HepG2 (cell line): ENCODE results near the gene TRIO. TPM values are rescaled to one million over a fixed set of nuclear protein-coding genes. Genes with fewer than 3 reads are reported as not detected.

Source experiments
- AGO2 ChIP-seq: fragments of 200-400 bp; formaldehyde crosslinking; optimal IDR thresholded peaks from 2 replicates; pipeline ENCODE3; 2017; ENCODE audit warnings: mild to moderate bottlenecking, low read depth, low read length, moderate library complexity
- AKAP8 ChIP-seq: sonication (generic); formaldehyde crosslinking; IDR thresholded peaks from 2 replicates; pipeline ENCODE4 v1.5.1; 2020; ENCODE audit warnings: mild to moderate bottlenecking, missing genetic modification reagents
- ASH2L ChIP-seq: fragments of 300-600, 200-600 bp; sonication (generic); IDR thresholded peaks from 2 replicates; pipeline ENCODE4 v1.7.0; 2017; ENCODE audit warnings: low read depth, mild to moderate bottlenecking, moderate library complexity, mixed read lengths, low read length; ENCODE audit not compliant: insufficient read length
- CHD2 ChIP-seq: IDR thresholded peaks from 2 replicates; pipeline ENCODE4 v1.6.1; 2011; ENCODE audit warnings: low read depth, low read length, improper control_type of control experiment
- KMT2A ChIP-seq: sonication (generic); formaldehyde crosslinking; IDR thresholded peaks from 2 replicates; pipeline ENCODE4 v1.4.0; 2020; ENCODE audit warnings: missing genetic modification reagents
- RXRA ChIP-seq: sonication (generic); formaldehyde crosslinking; IDR thresholded peaks from 2 replicates; pipeline ENCODE4 v1.5.1; 2020; ENCODE audit warnings: missing genetic modification reagents
- XRCC5 ChIP-seq: fragments of 200-400 bp; formaldehyde crosslinking; optimal IDR thresholded peaks from 2 replicates; pipeline ENCODE3; 2017; ENCODE audit warnings: mild to moderate bottlenecking, low read length
- ZFP82 ChIP-seq: sonication (generic); formaldehyde crosslinking; IDR thresholded peaks from 2 replicates; pipeline ENCODE4 v1.5.1; 2020; ENCODE audit warnings: mild to moderate bottlenecking, missing genetic modification reagents, borderline replicate concordance
- ZNF180 ChIP-seq: sonication (generic); formaldehyde crosslinking; IDR thresholded peaks from 2 replicates; pipeline ENCODE4 v1.4.0; 2020; ENCODE audit warnings: low read depth, missing genetic modification reagents, borderline replicate concordance
- ZNF20 ChIP-seq: sonication (generic); formaldehyde crosslinking; IDR thresholded peaks from 2 replicates; pipeline ENCODE4 v1.4.0; 2020; ENCODE audit warnings: mild to moderate bottlenecking, moderate library complexity, missing genetic modification reagents
- ZNF772 ChIP-seq: sonication (generic); formaldehyde crosslinking; IDR thresholded peaks from 2 replicates; pipeline ENCODE4 v1.5.0; 2020; ENCODE audit warnings: mild to moderate bottlenecking, missing genetic modification reagents
- polyA plus RNA-seq, 8 experiments: library from polyadenylated mRNA; depleted of rRNA in 3 of 8; stranded (reverse) in 7 of 8; unstranded in 1 of 8; fragments of >200 nt; fragmentation: Illumina TruSeq in 4 of 8; extraction: Trizol in 4 of 8; gene quantifications; 2 replicates each; pipeline versions ENCODE4 v1.2.1 to v1.2.3, GENCODE V29; 2011 to 2016; ENCODE audit warnings: low read depth in 4 of 8, missing spikeins in 1 of 8, mixed read lengths in 1 of 8; ENCODE audit not compliant: insufficient read depth in 1 of 8
- total RNA-seq, 5 experiments: library from RNA; depleted of rRNA; stranded (reverse); fragments of >200 nt; fragmentation: Illumina TruSeq; extraction: Trizol; gene quantifications; 2 replicates each; pipeline ENCODE4 v1.2.3, GENCODE V29; 2016; ENCODE audit warnings: low read depth in 1 of 5
- TF ChIP-seq, protein P1 (sequence below): sonication (generic); formaldehyde crosslinking; IDR thresholded peaks from 2 replicates; pipeline ENCODE4 v1.4.0; 2020; ENCODE audit warnings: missing genetic modification reagents
- TF ChIP-seq, protein P2 (sequence below), 2 experiments: sonication (generic) in 1 of 2; formaldehyde crosslinking in 1 of 2; IDR thresholded peaks; 2 replicates each; pipeline versions ENCODE4 v1.4.0 to v1.6.1; 2018 to 2020; ENCODE audit warnings: missing genetic modification reagents in 2 of 2, borderline replicate concordance in 1 of 2, low read depth in 1 of 2, mild to moderate bottlenecking in 1 of 2, missing biosample characterization in 1 of 2
- TF ChIP-seq, protein P3 (sequence below): IDR thresholded peaks from 2 replicates; pipeline ENCODE4 v1.6.1; 2016; ENCODE audit warnings: mild to moderate bottlenecking, missing biosample characterization, missing genetic modification reagents
- TF ChIP-seq, protein P4 (sequence below): sonication (generic); IDR thresholded peaks from 2 replicates; pipeline ENCODE4 v1.6.1; 2016; ENCODE audit warnings: low read depth, borderline replicate concordance
- TF ChIP-seq, protein P5 (sequence below): sonication (generic); formaldehyde crosslinking; IDR thresholded peaks from 2 replicates; pipeline ENCODE4 v1.4.0; 2020; ENCODE audit warnings: mild to moderate bottlenecking, missing genetic modification reagents
- TF ChIP-seq, protein P6 (sequence below): sonication (generic); formaldehyde crosslinking; IDR thresholded peaks from 2 replicates; pipeline ENCODE4 v1.8.1; 2023; ENCODE audit warnings: missing genetic modification reagents, inconsistent platforms, borderline replicate concordance

TRIO gene
- total and polyA plus RNA-seq, 2 of the 13 experiments (the other 11 are each of a cell fraction or from before 2014, with no cell fraction given): 45.2 to 45.9 TPM

DNA sequence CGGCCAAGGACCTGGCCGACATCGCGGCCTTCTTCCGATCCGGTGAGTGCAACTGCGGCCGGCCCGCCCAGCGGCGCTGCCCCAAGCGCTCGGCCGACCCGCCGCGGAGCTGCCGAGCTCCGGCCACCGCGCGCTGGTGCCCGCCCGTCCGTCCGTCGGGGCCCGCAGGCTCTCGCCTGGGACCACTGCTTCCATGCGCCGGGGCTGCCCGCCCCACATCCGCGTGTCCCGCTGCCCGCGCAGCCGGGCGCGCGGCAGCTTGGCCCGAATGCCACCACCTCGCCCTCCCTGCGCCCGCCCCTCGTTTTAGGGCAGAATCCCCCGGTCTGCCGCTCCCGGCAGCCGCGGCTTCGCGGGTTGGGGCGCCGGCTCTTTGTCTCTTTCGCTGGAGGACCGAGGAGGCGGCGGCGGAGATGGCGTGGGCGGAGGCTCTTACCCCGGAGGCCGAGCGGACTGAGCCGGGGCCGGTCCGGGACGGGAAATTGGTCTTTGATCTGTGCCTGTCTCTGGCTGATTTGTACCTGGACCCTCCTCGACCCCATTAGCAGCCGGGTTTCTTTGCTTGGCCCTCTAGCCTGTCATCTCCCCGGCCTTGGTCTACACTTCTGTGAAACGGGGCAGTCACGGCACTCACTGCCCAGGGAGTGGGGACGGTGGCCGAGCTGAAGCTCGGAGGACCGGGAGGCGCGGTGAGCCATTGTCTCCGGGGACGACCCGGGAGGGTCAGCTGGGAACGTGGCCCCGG, 871 bp downstream of the TRIO start (continued):
- TF ChIP-seq, protein P1, sequence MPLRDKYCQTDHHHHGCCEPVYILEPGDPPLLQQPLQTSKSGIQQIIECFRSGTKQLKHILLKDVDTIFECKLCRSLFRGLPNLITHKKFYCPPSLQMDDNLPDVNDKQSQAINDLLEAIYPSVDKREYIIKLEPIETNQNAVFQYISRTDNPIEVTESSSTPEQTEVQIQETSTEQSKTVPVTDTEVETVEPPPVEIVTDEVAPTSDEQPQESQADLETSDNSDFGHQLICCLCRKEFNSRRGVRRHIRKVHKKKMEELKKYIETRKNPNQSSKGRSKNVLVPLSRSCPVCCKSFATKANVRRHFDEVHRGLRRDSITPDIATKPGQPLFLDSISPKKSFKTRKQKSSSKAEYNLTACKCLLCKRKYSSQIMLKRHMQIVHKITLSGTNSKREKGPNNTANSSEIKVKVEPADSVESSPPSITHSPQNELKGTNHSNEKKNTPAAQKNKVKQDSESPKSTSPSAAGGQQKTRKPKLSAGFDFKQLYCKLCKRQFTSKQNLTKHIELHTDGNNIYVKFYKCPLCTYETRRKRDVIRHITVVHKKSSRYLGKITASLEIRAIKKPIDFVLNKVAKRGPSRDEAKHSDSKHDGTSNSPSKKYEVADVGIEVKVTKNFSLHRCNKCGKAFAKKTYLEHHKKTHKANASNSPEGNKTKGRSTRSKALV (CRISPR knock-in tag): peak; percentile 71; the same call in 1 of the 2 replicates
- peak; percentile 33; the same call in 1 of the 2 replicates for TF ChIP-seq RXRA
- TF ChIP-seq ZNF180: no peak
- no peak for TF ChIP-seq XRCC5
- TF ChIP-seq, protein P2, sequence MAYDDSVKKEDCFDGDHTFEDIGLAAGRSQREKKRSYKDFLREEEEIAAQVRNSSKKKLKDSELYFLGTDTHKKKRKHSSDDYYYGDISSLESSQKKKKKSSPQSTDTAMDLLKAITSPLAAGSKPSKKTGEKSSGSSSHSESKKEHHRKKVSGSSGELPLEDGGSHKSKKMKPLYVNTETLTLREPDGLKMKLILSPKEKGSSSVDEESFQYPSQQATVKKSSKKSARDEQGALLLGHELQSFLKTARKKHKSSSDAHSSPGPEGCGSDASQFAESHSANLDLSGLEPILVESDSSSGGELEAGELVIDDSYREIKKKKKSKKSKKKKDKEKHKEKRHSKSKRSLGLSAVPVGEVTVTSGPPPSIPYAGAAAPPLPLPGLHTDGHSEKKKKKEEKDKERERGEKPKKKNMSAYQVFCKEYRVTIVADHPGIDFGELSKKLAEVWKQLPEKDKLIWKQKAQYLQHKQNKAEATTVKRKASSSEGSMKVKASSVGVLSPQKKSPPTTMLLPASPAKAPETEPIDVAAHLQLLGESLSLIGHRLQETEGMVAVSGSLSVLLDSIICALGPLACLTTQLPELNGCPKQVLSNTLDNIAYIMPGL (CRISPR knock-in tag; IDR thresholded peaks at IDR 0.05; ENCODE audit: borderline replicate concordance in 1 of 2, low read depth in 1 of 2): peak in 1 of 2 experiments; percentile 54; a peak in 2 of 4 replicates
- TF ChIP-seq, protein P3, sequence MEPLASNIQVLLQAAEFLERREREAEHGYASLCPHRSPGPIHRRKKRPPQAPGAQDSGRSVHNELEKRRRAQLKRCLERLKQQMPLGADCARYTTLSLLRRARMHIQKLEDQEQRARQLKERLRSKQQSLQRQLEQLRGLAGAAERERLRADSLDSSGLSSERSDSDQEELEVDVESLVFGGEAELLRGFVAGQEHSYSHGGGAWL (CRISPR knock-in tag): no peak
- TF ChIP-seq CHD2: no peak
- TF ChIP-seq AKAP8 (CRISPR knock-in tag): no peak
- TF ChIP-seq ZFP82 (CRISPR knock-in tag): peak; percentile 44; the same call in 1 of the 2 replicates
- TF ChIP-seq KMT2A (CRISPR knock-in tag): 0 out of 2 replicates have a peak, but pooled peaks have one; percentile 36
- TF ChIP-seq, protein P4, sequence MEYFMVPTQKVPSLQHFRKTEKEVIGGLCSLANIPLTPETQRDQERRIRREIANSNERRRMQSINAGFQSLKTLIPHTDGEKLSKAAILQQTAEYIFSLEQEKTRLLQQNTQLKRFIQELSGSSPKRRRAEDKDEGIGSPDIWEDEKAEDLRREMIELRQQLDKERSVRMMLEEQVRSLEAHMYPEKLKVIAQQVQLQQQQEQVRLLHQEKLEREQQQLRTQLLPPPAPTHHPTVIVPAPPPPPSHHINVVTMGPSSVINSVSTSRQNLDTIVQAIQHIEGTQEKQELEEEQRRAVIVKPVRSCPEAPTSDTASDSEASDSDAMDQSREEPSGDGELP: peak; percentile 23; the same call in 1 of the 2 replicates
- peak; percentile 73 for TF ChIP-seq ASH2L
- TF ChIP-seq AGO2: peak; percentile 51
- TF ChIP-seq, protein P5, sequence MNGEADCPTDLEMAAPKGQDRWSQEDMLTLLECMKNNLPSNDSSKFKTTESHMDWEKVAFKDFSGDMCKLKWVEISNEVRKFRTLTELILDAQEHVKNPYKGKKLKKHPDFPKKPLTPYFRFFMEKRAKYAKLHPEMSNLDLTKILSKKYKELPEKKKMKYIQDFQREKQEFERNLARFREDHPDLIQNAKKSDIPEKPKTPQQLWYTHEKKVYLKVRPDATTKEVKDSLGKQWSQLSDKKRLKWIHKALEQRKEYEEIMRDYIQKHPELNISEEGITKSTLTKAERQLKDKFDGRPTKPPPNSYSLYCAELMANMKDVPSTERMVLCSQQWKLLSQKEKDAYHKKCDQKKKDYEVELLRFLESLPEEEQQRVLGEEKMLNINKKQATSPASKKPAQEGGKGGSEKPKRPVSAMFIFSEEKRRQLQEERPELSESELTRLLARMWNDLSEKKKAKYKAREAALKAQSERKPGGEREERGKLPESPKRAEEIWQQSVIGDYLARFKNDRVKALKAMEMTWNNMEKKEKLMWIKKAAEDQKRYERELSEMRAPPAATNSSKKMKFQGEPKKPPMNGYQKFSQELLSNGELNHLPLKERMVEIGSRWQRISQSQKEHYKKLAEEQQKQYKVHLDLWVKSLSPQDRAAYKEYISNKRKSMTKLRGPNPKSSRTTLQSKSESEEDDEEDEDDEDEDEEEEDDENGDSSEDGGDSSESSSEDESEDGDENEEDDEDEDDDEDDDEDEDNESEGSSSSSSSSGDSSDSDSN (CRISPR knock-in tag): peak; percentile 86; the same call in 1 of the 2 replicates
- peak; percentile 53; the same call in 1 of the 2 replicates for TF ChIP-seq ZNF772 (CRISPR knock-in tag)
- TF ChIP-seq, protein P6, sequence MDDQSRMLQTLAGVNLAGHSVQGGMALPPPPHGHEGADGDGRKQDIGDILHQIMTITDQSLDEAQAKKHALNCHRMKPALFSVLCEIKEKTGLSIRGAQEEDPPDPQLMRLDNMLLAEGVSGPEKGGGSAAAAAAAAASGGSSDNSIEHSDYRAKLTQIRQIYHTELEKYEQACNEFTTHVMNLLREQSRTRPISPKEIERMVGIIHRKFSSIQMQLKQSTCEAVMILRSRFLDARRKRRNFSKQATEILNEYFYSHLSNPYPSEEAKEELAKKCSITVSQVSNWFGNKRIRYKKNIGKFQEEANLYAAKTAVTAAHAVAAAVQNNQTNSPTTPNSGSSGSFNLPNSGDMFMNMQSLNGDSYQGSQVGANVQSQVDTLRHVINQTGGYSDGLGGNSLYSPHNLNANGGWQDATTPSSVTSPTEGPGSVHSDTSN (CRISPR knock-in tag): no peak
- no peak for TF ChIP-seq ZNF20 (CRISPR knock-in tag)
